Measurements from ENCODE around the gene ZG16B. TPM values are rescaled to one million over a fixed set of nuclear protein-coding genes. Genes with fewer than 3 reads are reported as not detected.

Gene ZG16B
- total RNA-seq, 1 experiment from 2014 or later: 2.3 TPM

- Histone ChIP-seq H3K9me3 (ENCODE audit: control insufficient read depth in 1 of 2, insufficient read depth in 1 of 2, low read depth in 1 of 2, low read length in 2 of 2) (peaks cover 0 to 12% of the 10 kb centered on the region in 2 experiments; a peak in 2 of 4 replicates), H3K79me2 (ENCODE audit: insufficient read depth, low read length) (no peaks in the 10 kb centered on the region), H3K27ac (ENCODE audit: low read depth, low read length) (no peak overlapping the region), H3K27me3 (ENCODE audit: insufficient read depth, low read length) (no peaks in the 10 kb centered on the region), H4K20me1 (ENCODE audit: insufficient read depth) (no peaks in the 10 kb centered on the region), H3K9ac (ENCODE audit: low read length) (no peak overlapping the region), H2AFZ (ENCODE audit: low read depth, low read length, poor library complexity, severe bottlenecking) (no peak overlapping the region), H3K4me2 (ENCODE audit: low read length) (no peak overlapping the region), H3K4me1 (ENCODE audit: control insufficient read depth in 1 of 2, insufficient read depth in 2 of 2, low read length in 2 of 2) (peaks cover 0 to 3% of the 10 kb centered on the region in 2 experiments; a peak in 1 of 4 replicates), H3K36me3 (ENCODE audit: control insufficient read depth in 1 of 2, insufficient read depth in 2 of 2, low read length in 2 of 2) (no peaks in the 10 kb centered on the region), H3K9me2 (ENCODE audit: insufficient read depth) (no peaks in the 10 kb centered on the region), H3K4me3 (replicated peaks in 1 of 2; ENCODE audit: low read depth in 1 of 2, low read length in 2 of 2) (no peak overlapping the region)
- intact Hi-C loops (cut with micrococcal nuclease): no loop called here
- TF ChIP-seq YY1 (IDR thresholded peaks at IDR 0.05; ENCODE audit: extremely low read depth, insufficient replicate concordance, low read depth, low read length) (no peak), REST (IDR thresholded peaks at IDR 0.05; ENCODE audit: low read depth) (no peak), MAX (IDR thresholded peaks at IDR 0.05) (no peak), SRF (IDR thresholded peaks at IDR 0.05; ENCODE audit: low read depth) (no peak)
- ATAC-seq (no peak), DNase-seq (ENCODE audit: low read depth, low spot score) (no peak)
- ChIA-PET CTCF (no interaction called here), POLR2A (no interaction called here), RAD21 (ENCODE audit: low non-redundant PET in 1 of 2, low total read pairs in 2 of 2, uncharacterized antibody in 2 of 2, unreplicated experiment in 2 of 2) (no interaction called here)
- BruUV-seq (replicated peaks): no TSS peak
Measured at GRCh38 chr16:2804728-2805127, 25.4 kb upstream of the ZG16B start.

- no peaks in the 10 kb centered on the region for H3K4me1 ChIP-seq (ENCODE audit: control insufficient read depth in 1 of 2, insufficient read depth in 2 of 2, low read length in 2 of 2)
- no peaks in the 10 kb centered on the region for H4K20me1 ChIP-seq (ENCODE audit: insufficient read depth)
- peaks cover 0 to 12% of the 10 kb centered on the region in 2 experiments; a peak in 2 of 4 replicates for H3K9me3 ChIP-seq (ENCODE audit: control insufficient read depth in 1 of 2, insufficient read depth in 1 of 2, low read depth in 1 of 2, low read length in 2 of 2)
- no peak overlapping the region for H3K4me2 ChIP-seq (ENCODE audit: low read length)
- H3K4me3 ChIP-seq (replicated peaks in 1 of 2; ENCODE audit: low read depth in 1 of 2, low read length in 2 of 2): no peak overlapping the region
- ChIA-PET CTCF (no interaction called here), RAD21 (ENCODE audit: low non-redundant PET in 1 of 2, low total read pairs in 2 of 2, uncharacterized antibody in 2 of 2, unreplicated experiment in 2 of 2) (no interaction called here), POLR2A (no interaction called here)
- H3K9ac ChIP-seq (ENCODE audit: low read length): no peak overlapping the region
- no peaks in the 10 kb centered on the region for H3K27me3 ChIP-seq (ENCODE audit: insufficient read depth, low read length)
- no peak overlapping the region for H2AFZ ChIP-seq (ENCODE audit: low read depth, low read length, poor library complexity, severe bottlenecking)
- H3K36me3 ChIP-seq (ENCODE audit: control insufficient read depth in 1 of 2, insufficient read depth in 2 of 2, low read length in 2 of 2): no peaks in the 10 kb centered on the region
- TF ChIP-seq ZFX (IDR thresholded peaks at IDR 0.05) (no peak), CEBPB (IDR thresholded peaks at IDR 0.05; ENCODE audit: low read depth) (no peak), CTCF (IDR thresholded peaks at IDR 0.05 in 2 of 3, conservative IDR thresholded peaks at IDR 0.05 in 1 of 3; ENCODE audit: borderline replicate concordance in 1 of 3, insufficient read depth in 1 of 3, low read depth in 2 of 3, low read length in 2 of 3) (no peak), FOSL1 (IDR thresholded peaks at IDR 0.05; ENCODE audit: low read depth) (no peak), EZH2 (IDR thresholded peaks at IDR 0.05) (no peak), POLR2AphosphoS5 (IDR thresholded peaks at IDR 0.05; ENCODE audit: low read depth, low read length) (no peak)
- no peak for ATAC-seq
- no peaks in the 10 kb centered on the region for H3K79me2 ChIP-seq (ENCODE audit: insufficient read depth, low read length)
- no peak for DNase-seq (ENCODE audit: low read depth, low spot score)
- H3K9me2 ChIP-seq (ENCODE audit: insufficient read depth): no peaks in the 10 kb centered on the region
- no peak overlapping the region for H3K27ac ChIP-seq (ENCODE audit: low read depth, low read length)
- intact Hi-C loops (cut with micrococcal nuclease): no loop called here
- BruUV-seq (replicated peaks): no TSS peak
Measured at GRCh38 chr16:2806286-2806685, 23.8 kb upstream of the ZG16B start.
